Immature natural killer cell (primary cell): Measurements from ENCODE around the gene RELL1. TPM values are rescaled to one million over a fixed set of nuclear protein-coding genes. Genes with fewer than 3 reads are reported as not detected.

Experiments
- DNase-seq, 3 donors: peaks; one replicate each; pipeline ENCODE4 v3.0.0; 2022; ENCODE audit warnings: mixed read lengths in 1 of 3
- H3K27ac Mint-ChIP-seq, 6 donors: one replicate each; pipeline ENCODE4 v1.8.0; 2020; ENCODE audit warnings: mixed read lengths in 6 of 6, mild to moderate bottlenecking in 5 of 6, inconsistent platforms in 4 of 6, moderate library complexity in 3 of 6
- H3K27me3 Mint-ChIP-seq, 3 donors: one replicate each; pipeline ENCODE4 v1.8.0; 2020 to 2021; ENCODE audit warnings: low read depth in 3 of 3, mild to moderate bottlenecking in 3 of 3, mixed read lengths in 3 of 3, moderate library complexity in 3 of 3, inconsistent platforms in 1 of 3
- H3K36me3 Mint-ChIP-seq, 3 donors: one replicate each; pipeline ENCODE4 v1.8.0; 2020; ENCODE audit warnings: mixed read lengths in 3 of 3, inconsistent platforms in 2 of 3, mild to moderate bottlenecking in 2 of 3
- H3K4me1 Mint-ChIP-seq, 2 donors: one replicate each; pipeline ENCODE4 v1.8.0; 2020; ENCODE audit warnings: inconsistent platforms in 2 of 2, mild to moderate bottlenecking in 2 of 2, mixed read lengths in 2 of 2, moderate library complexity in 1 of 2
- H3K4me3 Mint-ChIP-seq, 5 donors: one replicate each; pipeline ENCODE4 v1.8.0; 2020; ENCODE audit warnings: mild to moderate bottlenecking in 5 of 5, mixed read lengths in 5 of 5, inconsistent platforms in 3 of 5, moderate library complexity in 3 of 5
- H3K9me3 Mint-ChIP-seq, 6 donors: one replicate each; pipeline ENCODE4 v1.8.0; 2020; ENCODE audit warnings: mild to moderate bottlenecking in 6 of 6, mixed read lengths in 6 of 6, inconsistent platforms in 4 of 6, moderate library complexity in 3 of 6
- polyA plus RNA-seq, 3 donors: library from polyadenylated mRNA; unstranded; fragments of 300-500 nt; fragmentation: Illumina TruSeq; gene quantifications; one replicate each; pipeline ENCODE4 v1.2.3, GENCODE V29; 2021

RELL1 gene
- polyA plus RNA-seq, 3 donors from 2014 or later: 1.9 to 4.3 (median 3.5) TPM

- Mint-ChIP-seq H3K27ac (no peak overlapping the region), H3K36me3 (peaks cover 0 to 9% (median 5%) of the 10 kb centered on the region in 3 donors), H3K27me3 (peaks cover 0 to 4% (median 3%) of the 10 kb centered on the region in 3 donors), H3K4me1 (peaks cover 2 to 6% of the 10 kb centered on the region in 2 donors), H3K9me3 (no peaks in the 10 kb centered on the region), H3K4me3 (no peak overlapping the region)
- no peak for DNase-seq
Measured at GRCh38 chr4:37604461-37604860, 81.7 kb downstream of the RELL1 start.

GRCh38 chr4:37603711-37604110, 82.5 kb downstream of the RELL1 start:
- no peak overlapping the region for H3K27ac Mint-ChIP-seq

GRCh38 chr4:37603070-37603468, 83.1 kb downstream of the RELL1 start:
- no peaks in the 10 kb centered on the region for H3K36me3 Mint-ChIP-seq
- no peaks in the 10 kb centered on the region for H3K9me3 Mint-ChIP-seq
- H3K4me3 Mint-ChIP-seq: no peak overlapping the region
- H3K27ac Mint-ChIP-seq: no peak overlapping the region
- H3K4me1 Mint-ChIP-seq: peaks cover 2 to 6% of the 10 kb centered on the region in 2 donors
- H3K27me3 Mint-ChIP-seq: peaks cover 0 to 4% (median 3%) of the 10 kb centered on the region in 3 donors
- DNase-seq: peak; percentile 57 to 65 (median 57)

More at GRCh38 chr4:37603711-37604110, 82.5 kb downstream of the RELL1 start:
- no peak for DNase-seq
- peaks cover 0 to 1% (median 0%) of the 10 kb centered on the region in 3 donors for H3K36me3 Mint-ChIP-seq
- H3K27me3 Mint-ChIP-seq: peaks cover 0 to 4% (median 3%) of the 10 kb centered on the region in 3 donors
- no peak overlapping the region for H3K4me3 Mint-ChIP-seq
- H3K9me3 Mint-ChIP-seq: no peaks in the 10 kb centered on the region
- peaks cover 2 to 6% of the 10 kb centered on the region in 2 donors for H3K4me1 Mint-ChIP-seq

- Mint-ChIP-seq H3K27ac (no peak overlapping the region), H3K36me3 (no peaks in the 10 kb centered on the region), H3K27me3 (peaks cover 0 to 4% (median 3%) of the 10 kb centered on the region in 3 donors), H3K4me3 (no peak overlapping the region), H3K9me3 (no peaks in the 10 kb centered on the region), H3K4me1 (peaks cover 2 to 6% of the 10 kb centered on the region in 2 donors)
- no peak for DNase-seq
Measured at GRCh38 chr4:37602454-37603069, 83.6 kb downstream of the RELL1 start.

- no peak overlapping the region for H3K27ac Mint-ChIP-seq
- H3K9me3 Mint-ChIP-seq: no peaks in the 10 kb centered on the region
- H3K36me3 Mint-ChIP-seq: no peaks in the 10 kb centered on the region
- H3K4me3 Mint-ChIP-seq: no peak overlapping the region
- no peak for DNase-seq
- peaks cover 0 to 4% (median 3%) of the 10 kb centered on the region in 3 donors for H3K27me3 Mint-ChIP-seq
- peaks cover 2 to 6% of the 10 kb centered on the region in 2 donors for H3K4me1 Mint-ChIP-seq
Measured at GRCh38 chr4:37601531-37601930, 84.6 kb downstream of the RELL1 start.

- Mint-ChIP-seq H3K27me3 (peaks cover 0 to 4% (median 3%) of the 10 kb centered on the region in 3 donors), H3K4me1 (peaks cover 2 to 6% of the 10 kb centered on the region in 2 donors), H3K36me3 (no peaks in the 10 kb centered on the region), H3K4me3 (no peak overlapping the region), H3K9me3 (no peaks in the 10 kb centered on the region), H3K27ac (no peak overlapping the region)
- DNase-seq: no peak
Measured at GRCh38 chr4:37599092-37599790, 86.9 kb downstream of the RELL1 start.

- no peaks in the 10 kb centered on the region for H3K36me3 Mint-ChIP-seq
- no peak for DNase-seq
- no peaks in the 10 kb centered on the region for H3K9me3 Mint-ChIP-seq
- peaks cover 0 to 2% (median 0%) of the 10 kb centered on the region in 3 donors for H3K27me3 Mint-ChIP-seq
- no peak overlapping the region for H3K27ac Mint-ChIP-seq
- no peaks in the 10 kb centered on the region for H3K4me1 Mint-ChIP-seq
- no peak overlapping the region for H3K4me3 Mint-ChIP-seq
Measured at GRCh38 chr4:37597034-37597433, 89.1 kb downstream of the RELL1 start.

GRCh38 chr4:37595875-37596680, 90.1 kb downstream of the RELL1 start:
- Mint-ChIP-seq H3K36me3 (no peaks in the 10 kb centered on the region), H3K4me3 (no peak overlapping the region), H3K27ac (no peak overlapping the region), H3K9me3 (no peaks in the 10 kb centered on the region), H3K4me1 (no peaks in the 10 kb centered on the region), H3K27me3 (peaks cover 0 to 2% (median 0%) of the 10 kb centered on the region in 3 donors)
- no peak for DNase-seq

- H3K27me3 Mint-ChIP-seq: no peaks in the 10 kb centered on the region
- no peak overlapping the region for H3K27ac Mint-ChIP-seq
- no peak for DNase-seq
- no peak overlapping the region for H3K4me3 Mint-ChIP-seq
- no peaks in the 10 kb centered on the region for H3K36me3 Mint-ChIP-seq
- no peaks in the 10 kb centered on the region for H3K4me1 Mint-ChIP-seq
- H3K9me3 Mint-ChIP-seq: no peaks in the 10 kb centered on the region
Measured at GRCh38 chr4:37594099-37594498, 92.1 kb downstream of the RELL1 start.

GRCh38 chr4:37591349-37591748, 94.8 kb downstream of the RELL1 start:
- H3K27me3 Mint-ChIP-seq: no peaks in the 10 kb centered on the region
- H3K9me3 Mint-ChIP-seq: no peaks in the 10 kb centered on the region
- no peak overlapping the region for H3K27ac Mint-ChIP-seq
- DNase-seq: no peak
- H3K4me1 Mint-ChIP-seq: no peaks in the 10 kb centered on the region
- H3K4me3 Mint-ChIP-seq: no peak overlapping the region
- H3K36me3 Mint-ChIP-seq: peaks cover 0 to 8% (median 0%) of the 10 kb centered on the region in 3 donors

GRCh38 chr4:37590016-37590415, 96.2 kb downstream of the RELL1 start:
- Mint-ChIP-seq H3K36me3 (peaks cover 0 to 8% (median 0%) of the 10 kb centered on the region in 3 donors), H3K27ac (no peak overlapping the region), H3K27me3 (no peaks in the 10 kb centered on the region), H3K9me3 (no peaks in the 10 kb centered on the region), H3K4me1 (no peaks in the 10 kb centered on the region), H3K4me3 (no peak overlapping the region)
- no peak for DNase-seq

DNA sequence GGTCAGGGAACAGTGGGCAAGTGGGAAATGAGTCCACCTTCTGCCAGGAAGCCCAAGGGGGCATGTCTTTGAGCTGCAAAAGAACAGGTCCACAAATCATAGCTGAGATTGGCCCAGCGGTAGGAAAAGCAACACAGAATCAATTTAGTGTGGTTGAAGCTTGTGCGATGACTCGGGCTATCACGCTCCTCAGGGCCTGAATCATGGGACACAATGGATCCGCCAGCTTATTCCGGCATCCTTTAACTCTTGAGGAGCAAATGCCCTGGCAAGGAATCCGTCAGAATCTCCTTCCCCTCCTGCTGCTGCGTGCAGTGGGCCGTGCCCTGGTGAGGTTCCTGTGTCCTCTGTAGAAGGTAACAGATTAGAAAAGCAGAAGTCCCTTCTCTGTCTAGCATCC, 98.0 kb downstream of the RELL1 start:
- H3K27me3 Mint-ChIP-seq: peaks cover 0 to 3% (median 2%) of the 10 kb centered on the region in 3 donors
- no peak for DNase-seq
- H3K4me3 Mint-ChIP-seq: no peak overlapping the region
- peaks cover 0 to 10% (median 8%) of the 10 kb centered on the region in 3 donors for H3K36me3 Mint-ChIP-seq
- no peak overlapping the region for H3K27ac Mint-ChIP-seq
- H3K4me1 Mint-ChIP-seq: peaks cover 0 to 7% of the 10 kb centered on the region in 2 donors
- peaks cover 0 to 4% (median 0%) of the 10 kb centered on the region in 6 donors for H3K9me3 Mint-ChIP-seq

DNA sequence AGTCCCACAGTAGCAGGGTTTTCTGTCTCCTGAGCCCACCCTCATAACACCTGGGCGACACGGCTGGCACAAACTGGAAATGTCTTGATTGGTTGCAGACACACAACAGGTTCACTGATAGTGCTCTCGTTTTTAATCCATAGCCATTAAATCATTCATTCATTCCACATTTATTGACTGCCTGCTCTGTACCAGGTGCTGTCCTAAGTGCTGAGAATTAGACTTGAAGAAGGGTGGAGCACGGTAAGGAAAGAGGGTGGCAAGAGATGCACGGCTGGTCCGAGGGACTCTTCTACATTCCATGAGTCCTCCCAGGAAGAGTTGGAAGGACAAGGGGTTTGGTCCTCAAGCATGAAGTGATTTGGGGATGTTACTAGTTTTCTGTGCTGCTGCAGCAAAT, 100.0 kb downstream of the RELL1 start:
- peaks cover 0 to 11% (median 3%) of the 10 kb centered on the region in 6 donors for H3K9me3 Mint-ChIP-seq
- peaks cover 0 to 7% of the 10 kb centered on the region in 2 donors for H3K4me1 Mint-ChIP-seq
- H3K27me3 Mint-ChIP-seq: peaks cover 0 to 3% (median 2%) of the 10 kb centered on the region in 3 donors
- H3K36me3 Mint-ChIP-seq: peaks cover 0 to 16% (median 15%) of the 10 kb centered on the region in 3 donors
- H3K4me3 Mint-ChIP-seq: no peak overlapping the region
- no peak for DNase-seq
- H3K27ac Mint-ChIP-seq: no peak overlapping the region
